H7 (cell line): ENCODE results near the gene HP1BP3. TPM values are rescaled to one million over a fixed set of nuclear protein-coding genes. Genes with fewer than 3 reads are reported as not detected.

ENCODE experiments used
- DNase-seq: peaks from one replicate; pipeline ENCODE4 v3.0.0; 2012
- H3K27me3 ChIP-seq: 2 replicates; pipeline ENCODE4 v1.6.0; 2011; ENCODE audit warnings: mild to moderate bottlenecking, low read length; ENCODE audit not compliant: control insufficient read depth, insufficient read depth
- H3K36me3 ChIP-seq: replicated peaks from 2 replicates; pipeline ENCODE4 v1.5.1; 2011; ENCODE audit warnings: low read length; ENCODE audit not compliant: control insufficient read depth, insufficient read depth
- H3K4me3 ChIP-seq: 2 replicates; pipeline ENCODE4 v1.5.1; 2011; ENCODE audit warnings: low read depth, mild to moderate bottlenecking, control low read depth, low read length, moderate library complexity; ENCODE audit not compliant: insufficient read depth
- total RNA-seq: library from RNA; depleted of rRNA; stranded (reverse); fragments of >200 nt; shearing (Covaris generic); gene quantifications from 2 replicates; pipeline ENCODE4 v1.2.3, GENCODE V29; 2014

The HP1BP3 gene
- total RNA-seq, 1 experiment from 2014 or later = 119 TPM

GRCh38 chr1:20717452-20718342 is 69.4 kb downstream of the HP1BP3 start, which contains the start of gene KIF17:
KIF17 (minus strand) TSS chr1:20718007; CDS start chr1:20717706, 301 bp downstream.
- H3K36me3 ChIP-seq = peaks cover 2% of the 10 kb centered on the region; the same call in 1 of the 2 replicates
- DNase-seq = peak; percentile 95
- peaks cover 26% of the 10 kb centered on the region for H3K27me3 ChIP-seq
- H3K4me3 ChIP-seq = peak within 1 kb of the TSS; percentile 61

- Histone ChIP-seq H3K27me3 (peaks cover 26% of the 10 kb centered on the region), H3K36me3 (peaks cover 2% of the 10 kb centered on the region; the same call in 1 of the 2 replicates), H3K4me3 (no peak overlapping the region)
- DNase-seq = no peak
Measured at GRCh38 chr1:20716232-20716631, 70.9 kb downstream of the HP1BP3 start.

- DNase-seq = no peak
- H3K36me3 ChIP-seq = peaks cover 3% of the 10 kb centered on the region; the same call in 1 of the 2 replicates
- H3K27me3 ChIP-seq = peaks cover 26% of the 10 kb centered on the region
- H3K4me3 ChIP-seq = no peak overlapping the region
Measured at GRCh38 chr1:20715406-20715805, 71.7 kb downstream of the HP1BP3 start.

- peaks cover 15% of the 10 kb centered on the region for H3K27me3 ChIP-seq
- H3K4me3 ChIP-seq = no peak overlapping the region
- DNase-seq = no peak
- peaks cover 4% of the 10 kb centered on the region for H3K36me3 ChIP-seq
Measured at GRCh38 chr1:20713440-20713839, 73.7 kb downstream of the HP1BP3 start.

GRCh38 chr1:20712215-20712577 is 74.9 kb downstream of the HP1BP3 start:
- H3K27me3 ChIP-seq = peaks cover 7% of the 10 kb centered on the region
- H3K4me3 ChIP-seq = no peak overlapping the region
- H3K36me3 ChIP-seq = peaks cover 4% of the 10 kb centered on the region
- DNase-seq = no peak

GRCh38 chr1:20711285-20712214 is 75.6 kb downstream of the HP1BP3 start:
- peak; percentile 68 for DNase-seq
- Histone ChIP-seq H3K27me3 (peaks cover under 1% of the 10 kb centered on the region; the same call in 1 of the 2 replicates), H3K4me3 (no peak overlapping the region), H3K36me3 (peaks cover 4% of the 10 kb centered on the region)

GRCh38 chr1:20710469-20711284 is 76.4 kb downstream of the HP1BP3 start:
- peaks cover 4% of the 10 kb centered on the region for H3K36me3 ChIP-seq
- no peaks in the 10 kb centered on the region; the same call in 1 of the 2 replicates for H3K27me3 ChIP-seq
- no peak for DNase-seq
- no peak overlapping the region for H3K4me3 ChIP-seq

- Histone ChIP-seq H3K4me3 (no peak overlapping the region), H3K36me3 (peaks cover 4% of the 10 kb centered on the region), H3K27me3 (no peaks in the 10 kb centered on the region)
- no peak for DNase-seq
Measured at GRCh38 chr1:20709868-20710267, 77.2 kb downstream of the HP1BP3 start.

- DNase-seq = no peak
- Histone ChIP-seq H3K36me3 (peaks cover 4% of the 10 kb centered on the region), H3K4me3 (no peak overlapping the region), H3K27me3 (no peaks in the 10 kb centered on the region)
Measured at GRCh38 chr1:20708891-20709290, 78.2 kb downstream of the HP1BP3 start.

GRCh38 chr1:20708057-20708456 is 79.0 kb downstream of the HP1BP3 start:
- DNase-seq = no peak
- no peak overlapping the region for H3K4me3 ChIP-seq
- no peaks in the 10 kb centered on the region for H3K27me3 ChIP-seq
- H3K36me3 ChIP-seq = peaks cover 3% of the 10 kb centered on the region

- Histone ChIP-seq H3K27me3 (no peaks in the 10 kb centered on the region), H3K4me3 (no peak overlapping the region), H3K36me3 (peaks cover 3% of the 10 kb centered on the region)
- no peak for DNase-seq
Measured at GRCh38 chr1:20706841-20707240, 80.3 kb downstream of the HP1BP3 start.

- peaks cover 2% of the 10 kb centered on the region; the same call in 1 of the 2 replicates for H3K36me3 ChIP-seq
- H3K27me3 ChIP-seq = no peaks in the 10 kb centered on the region
- no peak overlapping the region for H3K4me3 ChIP-seq
- no peak for DNase-seq
Measured at GRCh38 chr1:20705203-20705755, 81.8 kb downstream of the HP1BP3 start.

- no peaks in the 10 kb centered on the region for H3K27me3 ChIP-seq
- no peak overlapping the region for H3K4me3 ChIP-seq
- no peak for DNase-seq
- H3K36me3 ChIP-seq = peaks cover 2% of the 10 kb centered on the region; the same call in 1 of the 2 replicates
Measured at GRCh38 chr1:20704390-20705202, 82.5 kb downstream of the HP1BP3 start.
